Heart right ventricle (tissue), 16 donors: ENCODE data around the gene SELENON. TPM values are rescaled to one million over a fixed set of nuclear protein-coding genes. Genes with fewer than 3 reads are reported as not detected.
A peak's percentile ranks its signal among the peaks of the same experiment; 100 is the strongest.

Experiments used
- ATAC-seq, 8 donors: fragments of 200-7000 bp; cut with Tn5 transposase; one replicate each; pipeline ENCODE4 v1.9.1; 2020; ENCODE audit warnings: mild to moderate bottlenecking in 8 of 8, moderate library complexity in 8 of 8, moderate number of reproducible peaks in 1 of 8
- DNase-seq, 2 donors: peaks; one replicate each; pipeline ENCODE4 v3.0.0-alpha.2; 2020
- H3K27ac ChIP-seq, 10 donors: fragments of 200-600 bp; sonication (generic) in 2 of 10; one replicate each; pipeline versions ENCODE4 v1.5.0 to v1.8.0; 2020 to 2022; ENCODE audit warnings: mild to moderate bottlenecking in 3 of 10
- H3K27me3 ChIP-seq, 7 donors: fragments of 200-600 bp; one replicate each; pipeline ENCODE4 v1.8.0; 2021 to 2022; ENCODE audit warnings: mild to moderate bottlenecking in 2 of 7
- H3K36me3 ChIP-seq, 9 donors: fragments of 200-600 bp; sonication (generic) in 1 of 9; one replicate each; pipeline versions ENCODE4 v1.5.0 to v1.8.0; 2020 to 2022; ENCODE audit warnings: mild to moderate bottlenecking in 2 of 9
- H3K4me1 ChIP-seq, 9 donors: fragments of 200-600 bp; sonication (generic) in 1 of 9; one replicate each; pipeline versions ENCODE4 v1.5.0 to v1.8.0; 2020 to 2022; ENCODE audit warnings: mild to moderate bottlenecking in 4 of 9
- H3K4me3 ChIP-seq, 10 donors: fragments of 200-600 bp; sonication (generic) in 2 of 10; one replicate each; pipeline versions ENCODE4 v1.5.0 to v1.8.0; 2020 to 2022; ENCODE audit warnings: mild to moderate bottlenecking in 7 of 10, moderate library complexity in 2 of 10
- H3K9me3 ChIP-seq, 11 donors: fragments of 200-600 bp in 10 of 11; sonication (generic) in 2 of 11; one replicate each; pipeline versions ENCODE4 v1.5.0 to v1.8.0; 2013 to 2022; ENCODE audit warnings: mild to moderate bottlenecking in 2 of 11, control low read depth in 1 of 11, moderate library complexity in 1 of 11
- CTCF ChIP-seq, 9 donors: fragments of 200-600 bp; sonication (generic) in 2 of 9; IDR thresholded peaks; one replicate each; pipeline versions ENCODE4 v1.5.0 to v1.8.0; 2021 to 2022; ENCODE audit warnings: antibody characterized with exemption in 9 of 9, mild to moderate bottlenecking in 5 of 9, moderate library complexity in 1 of 9
- WGBS, 2 donors: extraction: QIAGEN DNeasy Blood & Tissue Kit; methylation state at CpG; one replicate each; pipeline ENCODE4 v1.1.7; 2013; ENCODE audit warnings: inconsistent platforms in 1 of 2; 5-methylcytosine and 5-hydroxymethylcytosine counted together
- intact Hi-C, 10 donors: fragments of 100-400 bp; cut with DNase I; formaldehyde crosslinking; loops; one replicate each; pipeline versions ENCODE4 v1.11.1 to v1.14.2; 2022
- polyA plus RNA-seq, 2 donors: library from polyadenylated mRNA; stranded (reverse); fragments of 200-250 nt; gene quantifications; one replicate each; pipeline ENCODE4 v1.2.3, GENCODE V29; 2013
- total RNA-seq, 10 donors: library from RNA; stranded (reverse); fragmentation: NEBNext Ultra II Directional in 3 of 10; extraction: Animal tissue kit (Norgen Biotek cat#: 25700) in 3 of 10; gene quantifications; one replicate each; pipeline versions ENCODE4 v1.2.1 to v1.2.4, GENCODE V29; 2021 to 2023
- donor health status: Arrhythmogenic right ventricular cardiomyopathy.
- donor health status: ischemic (EF 13 %, LVEDD 7.1; RV severe dilation, severe dysfunction).
- donor health status: healthy with polysubstance abuse.
- donor health status: DM: no; HTN: yes; CAD: no.
- donor health status: DM: no; HTN: no; CAD: no.
- donor health status: ischemic (EF 25% LVEDD 6.9; RV normal size, moderate dysfunction).
- donor health status: ischemic (EF 25% LVEDD 5.7; RV mildly dilated, moderate dysfunction).
- donor health status: healthy.
- donor health status: DM: yes; HTN: yes; CAD: no.
- donor health status: Ischemic cardiomyopathy.
- donor health status: ischemic (EF 35%, LVEDD 5.7; RV mildly dilated, moderate dysfunction).
- donor health status: nonischemic (EF 11% LVEDD 7.7; RV severe dilation, severe dysfunction).
- donor health status: DM: yes; HTN: yes; CAD: no.
- donor health status: PGD.
- donor health status: ischemic (EF 29% LVEDD 5.4; RV normal size, mild dysfunction).
- donor health status: nonischemic (EF 23%, LVEDD 6.1; RV moderate dilation, normal function).

The SELENON gene
- total and polyA plus RNA-seq, 12 donors: 32.5 to 75.1 (median 44.5) TPM

- Histone ChIP-seq H3K9me3 (no peaks in the 10 kb centered on the region), H3K4me1 (peaks cover 19 to 62% (median 39%) of the 10 kb centered on the region in 9 donors), H3K27ac (peak overlapping the region in 7 of 10 donors; percentile 27 to 58 (median 43)), H3K36me3 (peaks cover 0 to 7% (median 0%) of the 10 kb centered on the region in 9 donors), H3K27me3 (no peaks in the 10 kb centered on the region), H3K4me3 (no peak overlapping the region)
- 3 to 9% methylated on average over 17 to 19 of the region's 19 CpGs for WGBS, 2 donors
- intact Hi-C loops: loop anchor here (2.0 to 10.0 kb wide), 11 partner anchors 50 to 295 kb away; no protein-coding TSS in a partner anchor
- ATAC-seq (peak in 7 of 8 donors; percentile 16 to 48 (median 38)), DNase-seq (peak; percentile 89 to 90)
- peak; percentile 69 to 81 (median 76) for TF ChIP-seq CTCF (IDR thresholded peaks at IDR 0.05)
These were observed 3.1 kb upstream of the SELENON start for GRCh38 chr1:25796811-25797458.

- TF ChIP-seq CTCF (IDR thresholded peaks at IDR 0.05): peak in 8 of 9 donors; percentile 16 to 58 (median 47)
- Histone ChIP-seq H3K4me1 (peaks cover 20 to 72% (median 49%) of the 10 kb centered on the region in 9 donors), H3K27ac (peak overlapping the region in 2 of 10 donors; percentile 24 to 48), H3K9me3 (no peaks in the 10 kb centered on the region), H3K4me3 (no peak overlapping the region), H3K27me3 (no peaks in the 10 kb centered on the region), H3K36me3 (peaks cover 0 to 17% (median 0%) of the 10 kb centered on the region in 9 donors)
- no peak for DNase-seq
- 70 to 78% methylated on average over 8 of the region's 8 CpGs for WGBS, 2 donors
- peak in 6 of 8 donors; percentile 19 to 42 (median 30) for ATAC-seq
- intact Hi-C loops: loop anchor here (2.0 to 10.0 kb wide), 11 partner anchors 51 to 296 kb away; no protein-coding TSS in a partner anchor
These were observed 2.1 kb upstream of the SELENON start for GRCh38 chr1:25797939-25798338.

- intact Hi-C loops: loop anchor here in 9 of 10 donors (2.0 to 10.0 kb wide), 10 partner anchors 52 to 297 kb away; no protein-coding TSS in a partner anchor
- peaks cover 22 to 79% (median 58%) of the 10 kb centered on the region in 9 donors for H3K4me1 ChIP-seq
- WGBS, 2 donors: 86 to 87% methylated on average over 8 of the region's 8 CpGs
- no peak for TF ChIP-seq CTCF (IDR thresholded peaks at IDR 0.05)
- no peaks in the 10 kb centered on the region for H3K9me3 ChIP-seq
- no peak for ATAC-seq
- peak overlapping the region; percentile 83 to 95 (median 90) for H3K27ac ChIP-seq
- peak overlapping the region in 1 of 10 donors; percentile 55 for H3K4me3 ChIP-seq
- no peaks in the 10 kb centered on the region for H3K27me3 ChIP-seq
- no peak for DNase-seq
- peaks cover 0 to 20% (median 0%) of the 10 kb centered on the region in 9 donors for H3K36me3 ChIP-seq
These were observed 1.2 kb upstream of the SELENON start for GRCh38 chr1:25798666-25799351.

GRCh38 chr1:25799352-25799934 is 550 bp upstream of the SELENON start:
- intact Hi-C loops: loop anchor here in 9 of 10 donors (2.0 to 10.0 kb wide), 10 partner anchors 52 to 297 kb away; no protein-coding TSS in a partner anchor
- TF ChIP-seq CTCF (IDR thresholded peaks at IDR 0.05): no peak
- Histone ChIP-seq H3K27me3 (no peaks in the 10 kb centered on the region), H3K36me3 (peaks cover 0 to 21% (median 0%) of the 10 kb centered on the region in 9 donors), H3K4me3 (peak overlapping the region in 9 of 10 donors; percentile 39 to 68 (median 55)), H3K27ac (peak overlapping the region; percentile 83 to 95 (median 90)), H3K9me3 (no peaks in the 10 kb centered on the region), H3K4me1 (peaks cover 22 to 79% (median 64%) of the 10 kb centered on the region in 9 donors)
- 24 to 27% methylated on average over 12 of the region's 12 CpGs for WGBS, 2 donors
- ATAC-seq: peak in 2 of 8 donors; percentile 1 to 2
- DNase-seq: no peak
